HG02970 (cell line): ENCODE measurements around the gene TUBA4B.

Source experiments
- ATAC-seq: cut with Tn5 transposase; IDR thresholded peaks from one replicate; pipeline ENCODE4 v1.9.1; 2021; ENCODE audit warnings: mild to moderate bottlenecking, moderate library complexity, moderate number of reproducible peaks; ENCODE audit not compliant: unreplicated experiment, low FRiP score

Gene TUBA4B

DNA sequence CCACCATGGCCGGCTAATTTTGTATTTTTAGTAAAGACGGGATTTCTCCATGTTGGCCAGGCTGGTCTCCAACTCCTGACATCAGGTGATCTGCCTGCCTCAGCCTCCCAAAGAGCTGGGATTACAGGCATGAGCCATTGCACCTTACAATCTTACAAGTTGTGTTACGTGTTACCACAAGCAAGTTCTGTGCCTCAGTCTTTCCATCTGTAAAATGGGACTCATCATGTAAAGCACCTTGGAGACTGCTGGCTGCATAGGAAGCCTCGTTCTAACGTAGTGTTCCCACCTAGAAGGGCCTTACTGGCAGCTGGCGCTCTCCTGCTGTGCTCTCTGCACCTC is 36.1 kb downstream of the TUBA4B start:
- ATAC-seq = no peak

DNA sequence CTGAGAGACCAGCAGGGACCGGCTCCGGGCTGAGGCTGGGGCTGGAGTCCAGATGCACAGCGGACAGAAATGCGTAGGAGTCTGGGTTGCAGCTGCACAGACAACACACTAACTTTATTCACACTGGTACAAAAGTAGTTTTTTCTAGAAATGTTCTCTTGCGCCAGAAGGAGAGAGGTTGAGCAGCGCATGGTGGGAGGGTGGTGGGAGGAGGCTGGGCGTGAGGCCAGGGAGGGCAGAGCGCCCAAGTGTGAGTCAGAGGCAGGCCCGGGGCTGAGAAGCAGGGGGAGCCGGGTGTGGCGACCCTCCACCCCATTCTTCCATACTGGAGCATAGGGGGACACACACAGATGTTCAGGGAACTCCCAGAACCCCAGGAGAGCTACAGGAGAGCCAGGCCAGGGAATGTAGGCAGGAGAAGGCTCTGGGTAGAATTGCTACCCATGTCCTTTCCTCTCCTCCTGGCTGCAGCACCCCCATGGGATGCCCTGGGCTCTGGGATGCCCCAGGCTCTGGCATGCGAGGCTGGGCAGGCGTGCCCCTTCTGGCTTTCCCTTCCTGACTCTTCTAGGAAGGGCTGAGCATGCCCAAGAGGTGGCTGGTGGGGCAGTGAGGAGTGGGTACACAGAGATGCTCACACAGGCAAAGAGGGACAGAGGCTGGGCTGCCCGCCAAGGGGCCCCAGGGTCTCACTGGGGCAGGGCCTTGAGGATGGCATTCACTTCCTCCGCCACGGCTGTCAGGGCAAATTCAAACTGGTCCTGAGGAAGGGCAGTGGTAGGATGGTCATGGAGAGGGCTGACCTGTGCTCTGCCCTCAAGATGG is 36.7 kb downstream of the TUBA4B start:
- no peak for ATAC-seq

GRCh38 chr2:219290381-219291171 is 37.5 kb downstream of the TUBA4B start:
- ATAC-seq = no peak

GRCh38 chr2:219291394-219291793 is 38.4 kb downstream of the TUBA4B start:
- ATAC-seq = no peak

DNA sequence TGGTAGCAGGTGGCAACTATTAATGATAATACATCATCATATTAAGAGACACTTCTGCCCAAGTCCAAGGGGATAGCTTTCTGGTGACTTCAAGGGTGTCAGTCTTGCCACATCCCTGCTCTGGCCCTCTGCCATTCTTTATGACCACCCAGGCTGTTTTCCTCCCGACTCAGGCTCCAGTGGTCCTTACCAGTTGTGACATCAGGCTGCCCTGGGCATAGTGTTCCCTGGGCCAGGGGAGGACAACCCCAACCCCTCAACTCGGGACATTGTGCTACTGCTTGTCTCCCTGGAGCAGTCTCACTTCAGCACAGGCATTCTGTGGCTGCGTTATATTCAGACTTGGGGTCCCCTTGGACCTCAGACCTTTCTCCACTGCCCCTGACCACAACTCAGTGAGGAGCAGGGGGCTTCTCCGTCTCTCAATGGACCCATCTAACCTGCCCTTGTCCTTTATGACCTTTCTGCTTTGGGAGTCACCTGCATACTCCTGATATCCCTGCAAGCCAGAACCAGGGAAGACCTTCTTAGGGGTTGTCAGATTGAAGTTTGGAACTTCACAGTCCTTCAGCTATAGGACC is 39.0 kb downstream of the TUBA4B start:
- no peak for ATAC-seq

DNA sequence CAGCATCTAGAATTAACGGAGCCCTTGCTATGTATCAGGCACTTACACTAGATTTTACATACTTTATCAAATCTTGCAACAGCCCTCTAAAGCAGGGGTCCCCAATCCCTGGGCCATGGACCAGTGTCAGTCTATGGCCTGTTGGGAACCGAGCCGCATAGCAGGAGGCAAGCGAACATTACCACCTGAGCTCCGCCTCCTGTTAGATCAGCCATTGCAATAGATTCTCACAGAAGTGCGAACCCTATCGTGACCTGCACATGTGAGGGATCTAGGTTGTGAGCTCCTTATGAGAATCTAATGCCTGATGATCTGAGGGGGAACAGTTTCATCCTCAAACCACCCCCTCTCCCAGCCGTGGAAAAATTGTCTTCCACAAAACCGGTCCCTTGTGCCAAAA is 39.6 kb downstream of the TUBA4B start:
- ATAC-seq = no peak

DNA sequence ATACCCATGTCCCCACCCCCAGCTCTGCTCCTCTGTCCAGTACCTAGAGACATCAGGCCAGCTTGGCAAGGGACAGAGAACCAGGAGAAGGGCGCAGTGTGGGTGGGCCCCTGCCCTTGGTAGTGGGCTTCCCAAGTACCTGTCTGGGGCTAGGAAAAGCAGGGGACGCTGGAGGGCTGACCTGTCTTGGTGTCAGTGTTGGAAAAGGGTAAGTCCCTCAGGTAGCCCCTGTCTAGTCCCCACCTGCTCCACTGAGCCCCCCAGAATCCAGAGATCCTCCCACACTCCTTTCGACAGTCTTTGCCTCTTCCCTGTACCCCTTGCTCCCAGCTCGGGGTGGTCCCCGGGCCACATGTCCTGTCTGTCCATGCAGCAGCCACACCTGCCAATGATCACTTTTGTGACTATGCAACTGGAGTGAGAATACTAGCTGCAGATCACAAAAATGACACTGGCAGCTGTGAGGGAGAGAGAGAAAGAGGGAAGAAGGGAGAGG is 40.7 kb downstream of the TUBA4B start:
- ATAC-seq = no peak

GRCh38 chr2:219294356-219295351 is 41.6 kb downstream of the TUBA4B start:
- peak; percentile 82 for ATAC-seq

- no peak for ATAC-seq
Measured at GRCh38 chr2:219296142-219296541, 43.1 kb downstream of the TUBA4B start.

DNA sequence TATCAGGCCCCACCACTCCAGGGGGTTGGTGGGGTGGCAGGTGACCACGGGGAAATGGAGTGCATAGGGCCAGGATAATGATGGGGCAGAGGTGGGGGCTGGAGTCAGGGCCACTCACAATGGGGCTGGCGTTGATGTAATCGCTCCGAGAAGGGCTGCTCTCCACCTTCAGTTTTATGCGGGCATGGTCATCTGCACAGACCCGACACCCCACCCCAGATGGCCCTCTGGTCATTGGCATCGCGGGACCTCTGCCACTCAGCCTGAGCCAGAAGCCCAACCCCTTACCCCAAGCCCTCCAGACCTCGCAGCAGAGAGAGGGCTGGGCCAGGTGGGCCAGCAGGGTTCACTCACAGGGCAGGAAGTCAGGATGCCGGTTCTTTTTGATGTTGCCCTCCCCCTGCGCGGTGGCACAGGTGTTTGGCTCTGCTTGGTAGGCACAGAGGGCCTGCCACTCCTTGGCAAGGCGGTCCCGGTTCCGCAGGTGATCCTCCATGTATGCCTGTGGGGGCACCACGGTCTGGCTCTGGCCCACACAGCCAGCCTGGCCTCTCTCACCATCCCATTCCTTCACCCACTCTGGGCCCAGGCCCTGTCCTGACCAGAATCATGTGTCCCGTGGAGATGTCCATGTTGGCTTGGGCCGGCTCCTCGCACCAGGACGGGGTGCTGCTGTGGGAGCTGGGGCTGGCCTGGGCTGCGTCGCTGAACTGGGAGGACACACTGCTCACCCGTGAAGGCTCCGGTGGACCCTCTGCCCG is 43.8 kb downstream of the TUBA4B start:
- no peak for ATAC-seq

- ATAC-seq = no peak
Measured at GRCh38 chr2:219297766-219298456, 44.9 kb downstream of the TUBA4B start.

DNA sequence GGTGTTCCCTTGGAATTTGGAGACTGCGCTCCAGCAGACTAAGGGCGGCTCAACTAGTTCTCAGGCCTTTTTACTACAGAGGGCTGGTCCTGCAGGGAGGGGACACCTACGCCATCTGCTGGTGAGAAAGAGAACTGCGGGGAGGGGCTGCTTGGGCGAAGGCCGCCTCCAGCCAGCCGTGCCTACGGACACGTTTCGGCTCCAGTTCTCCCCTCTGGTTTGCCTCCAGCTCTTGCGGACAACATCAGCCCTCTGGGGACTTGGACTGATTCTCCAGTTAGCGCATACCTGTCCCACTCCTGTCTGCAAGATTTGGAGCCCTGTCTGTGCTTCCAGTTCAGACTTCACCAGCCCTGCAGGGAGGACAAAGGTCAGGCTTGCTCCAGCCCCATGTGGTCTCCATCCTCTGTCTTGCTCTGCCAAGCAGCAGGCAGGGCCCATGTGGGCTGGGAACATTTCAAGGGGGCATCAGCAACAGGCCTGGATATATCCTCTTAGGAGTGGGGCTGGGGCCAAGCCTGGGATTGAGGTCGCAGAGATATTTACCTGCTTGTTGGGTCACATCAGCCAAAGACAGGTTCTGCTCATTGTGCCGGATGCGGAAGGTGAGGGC is 45.8 kb downstream of the TUBA4B start:
- ATAC-seq = no peak

DNA sequence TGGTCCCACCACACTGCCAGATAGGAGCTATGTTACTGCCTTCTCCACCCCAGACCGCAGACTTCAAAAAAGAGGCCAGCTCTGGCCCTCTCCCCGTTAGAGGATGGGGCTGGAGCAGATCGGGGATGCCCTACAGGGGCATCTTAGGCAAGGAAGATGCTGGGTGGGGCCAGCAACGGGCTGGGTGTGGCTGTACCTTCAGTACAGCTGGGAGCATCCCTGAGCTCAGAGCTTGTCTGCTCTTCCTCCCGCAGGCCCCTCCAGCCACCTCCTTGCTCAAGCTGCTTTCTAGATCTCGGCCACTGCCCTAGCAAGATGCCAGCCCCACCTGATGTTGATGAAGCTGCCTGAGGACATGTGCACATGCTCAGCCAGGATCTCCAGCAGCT is 46.3 kb downstream of the TUBA4B start:
- no peak for ATAC-seq

GRCh38 chr2:219300022-219300421 is 47.0 kb downstream of the TUBA4B start:
- ATAC-seq = no peak

DNA sequence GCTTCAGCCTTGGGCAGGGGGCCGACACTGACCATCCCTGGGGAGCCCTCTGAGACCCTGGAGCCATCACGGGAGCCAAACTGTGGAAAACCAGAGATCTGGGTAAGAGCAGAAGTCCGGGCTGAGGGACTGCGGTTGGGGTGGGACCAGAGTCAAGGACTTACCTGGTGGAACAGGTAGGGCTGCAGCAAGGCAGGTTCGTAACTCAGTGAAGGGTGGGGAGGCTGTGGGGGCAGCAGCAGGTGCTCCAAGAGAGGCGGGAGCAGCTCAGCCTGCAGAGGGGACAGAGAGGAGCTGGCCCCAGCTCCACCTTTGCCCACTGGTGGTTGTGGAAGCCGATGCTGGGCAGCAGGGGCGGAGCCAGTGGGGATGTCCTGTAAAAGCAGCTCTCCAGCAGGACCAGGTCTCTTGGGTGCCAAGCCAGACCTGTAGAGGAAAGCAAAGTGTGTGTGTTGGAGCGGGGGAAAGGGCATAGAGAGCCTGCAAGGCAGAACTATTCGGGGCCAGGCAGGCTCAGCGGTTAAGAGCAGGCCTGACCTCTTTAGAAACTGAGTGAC is 49.4 kb downstream of the TUBA4B start:
- no peak for ATAC-seq

DNA sequence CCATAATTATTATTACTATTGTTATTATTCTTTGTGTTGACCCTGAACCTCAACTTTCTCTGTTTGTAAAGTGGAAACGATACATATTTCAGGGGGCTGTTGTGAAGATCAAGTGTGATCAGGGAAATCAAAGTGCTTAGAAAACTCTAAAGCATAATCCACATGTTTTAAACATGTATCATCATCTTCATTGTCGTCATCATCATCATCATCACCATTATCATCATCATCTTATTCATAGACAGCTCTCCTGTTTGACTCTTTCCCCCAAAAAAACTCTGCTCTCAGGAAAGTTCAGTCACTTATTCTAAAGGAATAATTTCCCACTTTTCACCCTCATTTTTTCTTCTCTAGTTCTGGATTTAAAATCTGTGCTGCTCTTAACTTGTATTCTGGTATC is 51.2 kb downstream of the TUBA4B start:
- no peak for ATAC-seq

- no peak for ATAC-seq
Measured at GRCh38 chr2:219306047-219306446, 53.0 kb downstream of the TUBA4B start.
